GM23338 (cell line): ENCODE results near the gene QRICH2. TPM values are rescaled to one million over a fixed set of nuclear protein-coding genes. Genes with fewer than 3 reads are reported as not detected.

Source experiments
- ATAC-seq: fragments of 200-7000 bp; cut with Tn5 transposase; 3 replicates; pipeline ENCODE4 v1.9.1; 2020
- DNase-seq: peaks from one replicate; pipeline ENCODE4 v3.0.0-alpha.2; 2015; ENCODE audit warnings: low spot score
- H2AFZ ChIP-seq: fragments of 200-600 bp; sonication (generic); 2 replicates; pipeline ENCODE4 v1.8.0; 2016; ENCODE audit warnings: antibody characterized with exemption, mild to moderate bottlenecking, moderate library complexity
- H3F3A ChIP-seq: fragments of 200-600 bp; sonication (generic); replicated peaks from 2 replicates; pipeline ENCODE4 v1.8.0; 2017; ENCODE audit warnings: antibody characterized with exemption, mixed run types, low read depth
- H3K27ac ChIP-seq: fragments of 200-600 bp; sonication (generic); 2 replicates; pipeline ENCODE4 v1.6.1; 2016; ENCODE audit warnings: low read depth
- H3K27me3 ChIP-seq: fragments of 200-600 bp; sonication (generic); 2 replicates; pipeline ENCODE4 v1.8.0; 2016; ENCODE audit warnings: mild to moderate bottlenecking, mixed run types, moderate library complexity; ENCODE audit not compliant: insufficient read depth
- H3K36me3 ChIP-seq: fragments of 200-600 bp; sonication (generic); 2 replicates; pipeline ENCODE4 v1.8.0; 2016; ENCODE audit warnings: mild to moderate bottlenecking; ENCODE audit not compliant: insufficient read depth
- H3K4me1 ChIP-seq: fragments of 200-600 bp; sonication (generic); 2 replicates; pipeline ENCODE4 v1.8.0; 2016; ENCODE audit warnings: mild to moderate bottlenecking, moderate library complexity; ENCODE audit not compliant: insufficient read depth
- H3K4me2 ChIP-seq: fragments of 200-600 bp; sonication (generic); 2 replicates; pipeline ENCODE4 v1.7.1; 2017; ENCODE audit warnings: mixed run types
- H3K4me3 ChIP-seq: fragments of 200-600 bp; sonication (generic); 2 replicates; pipeline ENCODE4 v1.6.1; 2016; ENCODE audit warnings: mixed run types
- H3K79me2 ChIP-seq: fragments of 200-600 bp; sonication (generic); replicated peaks from 2 replicates; pipeline ENCODE4 v1.8.0; 2017; ENCODE audit warnings: mild to moderate bottlenecking; ENCODE audit not compliant: insufficient read depth
- H3K9me2 ChIP-seq: fragments of 200-600 bp; sonication (generic); 2 replicates; pipeline ENCODE4 v1.8.0; 2017; ENCODE audit not compliant: insufficient read depth
- H4K20me1 ChIP-seq: fragments of 200-600 bp; sonication (generic); replicated peaks from 2 replicates; pipeline ENCODE4 v1.8.0; 2017; ENCODE audit warnings: mild to moderate bottlenecking; ENCODE audit not compliant: insufficient read depth
- H3K27ac Mint-ChIP-seq: 2 replicates; pipeline ENCODE4 v1.8.0; 2020; ENCODE audit warnings: inconsistent platforms, mild to moderate bottlenecking, moderate library complexity, mixed read lengths
- H3K27me3 Mint-ChIP-seq: 3 replicates; pipeline ENCODE4 v1.8.0; 2022; ENCODE audit warnings: low read depth, mild to moderate bottlenecking, moderate library complexity, mixed read lengths, inconsistent platforms; ENCODE audit not compliant: insufficient read depth, poor library complexity
- H3K36me3 Mint-ChIP-seq: 3 replicates; pipeline ENCODE4 v1.8.0; 2021; ENCODE audit warnings: low read depth, mild to moderate bottlenecking, inconsistent platforms, moderate library complexity, mixed read lengths
- H3K4me1 Mint-ChIP-seq: 3 replicates; pipeline ENCODE4 v1.8.0; 2020; ENCODE audit warnings: mild to moderate bottlenecking, inconsistent platforms, mixed read lengths
- H3K4me3 Mint-ChIP-seq: 3 replicates; pipeline ENCODE4 v1.8.0; 2021; ENCODE audit warnings: moderate library complexity, mild to moderate bottlenecking, inconsistent platforms, mixed read lengths
- H3K9me3 Mint-ChIP-seq: 3 replicates; pipeline ENCODE4 v1.8.0; 2020; ENCODE audit warnings: moderate library complexity, mild to moderate bottlenecking, inconsistent platforms, mixed read lengths
- CREB1 ChIP-seq: fragments of 250-450 bp; sonication (Bioruptor Pico); IDR thresholded peaks from 2 replicates; pipeline ENCODE4 v1.5.0; 2020; ENCODE audit warnings: low read depth, mild to moderate bottlenecking, moderate library complexity
- EZH2 ChIP-seq: fragments of 200-600 bp; sonication (generic); IDR thresholded peaks from one replicate; pipeline ENCODE4 v1.8.0; 2017; ENCODE audit warnings: antibody characterized with exemption, mild to moderate bottlenecking, low read depth; ENCODE audit not compliant: unreplicated experiment
- EZH2phosphoT487 ChIP-seq: fragments of 200-600 bp; sonication (generic); IDR thresholded peaks from one replicate; pipeline ENCODE4 v1.8.1; 2018; ENCODE audit warnings: antibody characterized with exemption; ENCODE audit not compliant: unreplicated experiment
- JUNB ChIP-seq: IDR thresholded peaks from one replicate; pipeline ENCODE4 v1.6.1; 2016; ENCODE audit warnings: antibody characterized with exemption; ENCODE audit not compliant: unreplicated experiment
- POLR2AphosphoS5 ChIP-seq: IDR thresholded peaks from 2 replicates; pipeline ENCODE4 v1.6.1; 2016; ENCODE audit warnings: antibody characterized with exemption, low read depth
- ZNF114 ChIP-seq: fragments of 250-450 bp; sonication (Bioruptor Pico); IDR thresholded peaks from 2 replicates; pipeline ENCODE4 v1.5.0; 2020; ENCODE audit warnings: mild to moderate bottlenecking, moderate library complexity
- ZNF331 ChIP-seq: fragments of 250-450 bp; sonication (Bioruptor Pico); IDR thresholded peaks from 2 replicates; pipeline ENCODE4 v1.5.0; 2020; ENCODE audit warnings: low read depth, mild to moderate bottlenecking, moderate library complexity
- ZNF462 ChIP-seq: fragments of 250-450 bp; sonication (Bioruptor Pico); IDR thresholded peaks from 2 replicates; pipeline ENCODE4 v1.5.0; 2020; ENCODE audit warnings: mild to moderate bottlenecking, moderate library complexity
- polyA plus RNA-seq: library from polyadenylated mRNA; unstranded; fragments of >200 nt; fragmentation: Nextera tagmentation; extraction: Ambion mirVana; gene quantifications from 2 replicates; pipeline ENCODE4 v1.2.1, GENCODE V29; 2016
- total RNA-seq: library from RNA; depleted of rRNA; stranded (reverse); fragments of >200 nt; shearing (Covaris generic); gene quantifications from 2 replicates; pipeline ENCODE4 v1.2.3, GENCODE V29; 2014

QRICH2 gene
- total and polyA plus RNA-seq, 2 experiments from 2014 or later: 2.2 to 3.7 TPM

- TF ChIP-seq ZNF331 (CRISPR knock-in tag) (no peak), POLR2AphosphoS5 (no peak), JUNB (no peak), ZNF462 (CRISPR knock-in tag) (no peak), ZNF114 (CRISPR knock-in tag) (no peak), EZH2phosphoT487 (no peak), CREB1 (CRISPR knock-in tag) (no peak), EZH2 (no peak)
- Histone ChIP-seq H3K4me3 (no peak overlapping the region), H3K4me2 (no peak overlapping the region), H3K27ac (no peak overlapping the region), H3F3A (no peaks in the 10 kb centered on the region), H3K79me2 (no peaks in the 10 kb centered on the region), H3K4me1 (no peaks in the 10 kb centered on the region), H2AFZ (no peak overlapping the region), H3K9me2 (no peaks in the 10 kb centered on the region), H4K20me1 (no peaks in the 10 kb centered on the region), H3K27me3 (no peaks in the 10 kb centered on the region), H3K36me3 (no peaks in the 10 kb centered on the region)
- ATAC-seq: no peak
- no peaks in the 10 kb centered on the region for H3K36me3 Mint-ChIP-seq
- H3K9me3 Mint-ChIP-seq: no peaks in the 10 kb centered on the region
- H3K27me3 Mint-ChIP-seq: peaks cover 11% of the 10 kb centered on the region
- peaks cover 9% of the 10 kb centered on the region; the same call in 2 of the 3 replicates for H3K4me1 Mint-ChIP-seq
- peak overlapping the region; percentile 78; the same call in 1 of the 2 replicates for H3K27ac Mint-ChIP-seq
- no peak for DNase-seq
- H3K4me3 Mint-ChIP-seq: no peak overlapping the region
These were observed 30.5 kb downstream of the QRICH2 start for GRCh38 chr17:76277300-76278267.
